Dermis blood vessel endothelial cell (primary cell): ENCODE data around the gene PAK5. TPM values are rescaled to one million over a fixed set of nuclear protein-coding genes. Genes with fewer than 3 reads are reported as not detected.
A peak's percentile ranks its signal among the peaks of the same experiment; 100 is the strongest.

Experiments used
- DNase-seq: peaks from one replicate; pipeline ENCODE4 v3.0.0; 2010
- total RNA-seq: library from RNA; depleted of rRNA; stranded (reverse); fragments of >200 nt; gene quantifications from 2 replicates; pipeline ENCODE4 v1.2.3, GENCODE V29; 2014

PAK5 gene
- total RNA-seq, result under 0.01 TPM in 1 of 2 replicates, not detected in the other

DNA sequence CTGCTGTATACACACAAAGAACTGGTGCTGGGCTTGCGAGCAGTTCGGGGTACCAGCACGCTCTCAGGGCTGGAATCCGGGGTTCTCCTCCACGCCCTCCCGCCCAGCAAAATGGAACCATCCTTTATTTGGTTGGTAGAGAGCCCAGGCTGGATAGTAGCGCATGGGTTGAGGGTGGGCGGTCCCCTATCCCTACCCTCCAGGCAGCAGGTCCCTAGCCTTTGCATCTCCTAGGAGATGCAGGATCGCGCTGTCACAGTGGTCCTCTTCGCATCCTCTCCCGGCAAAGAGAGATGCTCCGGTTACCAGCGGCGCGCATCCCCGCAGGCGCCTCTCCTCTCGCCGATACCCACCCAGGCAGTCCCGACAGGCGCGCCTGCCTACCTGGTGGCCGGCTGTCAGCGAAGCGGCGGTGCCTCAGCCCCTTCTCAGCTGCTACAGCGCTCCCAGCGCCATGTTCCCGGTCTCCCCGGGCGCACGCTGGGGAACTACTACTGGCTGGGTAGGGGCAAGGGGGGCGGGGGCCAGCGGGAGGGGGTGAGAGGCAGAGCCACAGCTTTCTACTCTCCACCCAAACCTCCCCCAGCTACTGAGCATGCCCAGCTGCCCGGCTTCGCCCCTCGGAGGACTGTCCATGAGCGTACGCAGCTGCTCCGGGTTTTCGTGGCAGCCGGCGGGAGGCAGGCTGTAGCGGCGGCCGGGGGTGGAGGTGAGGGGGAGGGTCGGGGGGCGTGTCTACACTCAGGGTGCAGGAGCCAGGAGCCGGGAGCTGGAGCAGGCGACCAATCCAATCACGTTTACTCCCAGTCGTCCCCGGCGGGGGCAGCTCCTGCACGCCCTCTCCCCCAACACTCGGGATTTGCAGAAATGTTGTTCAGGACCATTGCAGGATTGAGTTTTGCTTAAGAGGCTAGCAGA lies at the start of gene PAK5:
Gene PAK5, minus strand, starts transcription at position 699 of the 918 bp plus-strand sequence. CDS start 194,748 bp downstream, outside the sequence.
- peak; percentile 45 for DNase-seq

DNA sequence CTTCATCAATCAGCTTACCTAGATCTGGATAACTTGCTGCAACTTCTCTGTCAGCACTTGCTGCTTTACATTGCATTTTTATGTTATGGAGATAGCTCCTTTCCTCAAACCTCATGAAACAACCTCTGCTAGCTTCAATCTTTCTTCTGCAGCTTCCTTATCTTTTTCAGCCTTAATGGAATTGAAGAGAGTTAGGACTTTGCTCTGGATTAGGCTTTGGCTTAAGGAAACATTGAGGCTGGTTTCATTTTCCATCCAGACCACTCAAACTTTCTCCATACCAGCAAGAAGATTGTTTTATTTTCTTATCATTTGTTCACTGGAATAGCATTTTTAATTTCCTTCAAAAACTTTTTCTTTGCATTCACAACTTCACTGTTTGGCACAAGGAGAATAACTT lies 48.8 kb upstream of the PAK5 start:
- DNase-seq, result no peak

DNA sequence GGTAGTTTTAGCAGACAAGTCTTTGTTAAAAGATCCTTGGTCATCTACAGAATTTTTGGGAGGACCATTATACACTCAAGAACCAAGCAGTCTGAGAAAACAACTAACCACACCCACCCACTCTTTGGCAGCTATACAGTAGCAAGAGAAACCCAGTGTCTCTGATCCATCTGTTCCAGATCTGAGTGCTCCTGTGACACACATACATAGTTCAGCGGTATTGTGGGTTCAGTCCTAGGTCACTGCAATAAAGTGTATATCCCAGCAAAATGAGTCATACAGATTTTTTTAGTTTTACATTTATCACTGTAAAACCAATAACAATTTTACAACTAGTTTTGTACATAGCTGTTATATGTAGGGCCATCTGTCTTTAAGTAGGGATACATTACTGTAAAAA lies 47.4 kb upstream of the PAK5 start:
- no peak for DNase-seq

DNA sequence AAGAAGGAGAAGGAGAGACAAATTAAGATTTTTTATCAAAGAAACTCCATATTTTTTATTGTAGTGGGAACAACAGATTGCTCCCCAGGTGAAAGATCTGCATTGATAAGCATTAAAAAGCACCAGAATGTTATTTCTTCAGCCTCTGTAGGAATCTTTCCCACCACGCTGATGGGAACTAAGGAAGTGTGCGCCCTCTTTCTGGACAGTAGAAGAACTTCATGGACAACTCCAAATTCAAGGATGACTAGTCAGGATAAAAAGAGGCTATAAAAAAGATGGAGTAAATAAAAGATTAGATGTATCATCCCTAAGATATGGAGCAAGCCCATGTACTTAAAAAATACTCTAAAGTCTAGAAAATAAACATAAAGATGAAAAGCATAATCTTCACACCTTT lies 45.8 kb upstream of the PAK5 start:
- no peak for DNase-seq

DNA sequence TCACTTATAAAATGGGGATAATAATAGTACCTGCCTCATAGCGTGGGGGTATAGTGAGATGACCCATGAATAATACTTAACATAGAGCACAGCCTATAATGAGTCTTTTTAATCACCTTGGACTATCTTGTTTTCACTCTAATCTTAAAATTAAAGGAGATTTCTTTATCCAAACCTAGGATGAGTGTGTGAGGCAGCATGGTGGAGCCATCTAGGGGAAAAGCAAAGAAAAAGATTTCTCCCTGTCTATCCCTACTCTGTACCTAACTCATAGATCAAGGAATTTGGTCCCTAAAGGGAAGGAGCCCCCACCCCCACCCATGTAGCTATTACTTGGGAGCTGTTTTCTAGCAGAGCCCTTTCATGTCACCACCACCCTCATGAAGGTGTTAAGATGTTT lies 45.2 kb upstream of the PAK5 start:
- no peak for DNase-seq

DNA sequence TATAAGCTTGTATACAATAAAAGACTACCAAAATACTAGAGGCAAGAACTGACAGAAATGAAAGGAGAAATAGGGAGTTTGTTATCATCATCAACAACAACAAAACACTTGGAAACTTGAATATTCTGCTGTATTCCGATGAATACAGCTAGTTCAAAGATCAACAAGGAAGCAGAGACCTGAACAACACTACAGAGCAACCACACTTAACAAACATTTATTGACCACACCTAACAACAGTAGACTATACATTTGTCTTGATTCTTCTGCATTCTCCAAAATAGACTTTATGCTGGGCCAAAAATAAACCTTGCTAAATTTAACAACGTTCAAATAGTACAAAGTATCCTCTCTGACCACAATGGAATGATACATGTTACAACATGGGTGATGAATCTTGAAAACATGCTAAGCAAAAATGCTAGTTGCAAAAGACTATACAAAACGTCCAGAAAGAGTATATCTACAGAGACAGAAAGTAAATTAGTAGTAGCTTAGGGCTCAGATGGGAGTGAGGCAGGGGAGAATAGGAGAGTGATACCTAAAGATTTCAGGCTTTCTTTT lies 39.1 kb upstream of the PAK5 start:
- no peak for DNase-seq

DNA sequence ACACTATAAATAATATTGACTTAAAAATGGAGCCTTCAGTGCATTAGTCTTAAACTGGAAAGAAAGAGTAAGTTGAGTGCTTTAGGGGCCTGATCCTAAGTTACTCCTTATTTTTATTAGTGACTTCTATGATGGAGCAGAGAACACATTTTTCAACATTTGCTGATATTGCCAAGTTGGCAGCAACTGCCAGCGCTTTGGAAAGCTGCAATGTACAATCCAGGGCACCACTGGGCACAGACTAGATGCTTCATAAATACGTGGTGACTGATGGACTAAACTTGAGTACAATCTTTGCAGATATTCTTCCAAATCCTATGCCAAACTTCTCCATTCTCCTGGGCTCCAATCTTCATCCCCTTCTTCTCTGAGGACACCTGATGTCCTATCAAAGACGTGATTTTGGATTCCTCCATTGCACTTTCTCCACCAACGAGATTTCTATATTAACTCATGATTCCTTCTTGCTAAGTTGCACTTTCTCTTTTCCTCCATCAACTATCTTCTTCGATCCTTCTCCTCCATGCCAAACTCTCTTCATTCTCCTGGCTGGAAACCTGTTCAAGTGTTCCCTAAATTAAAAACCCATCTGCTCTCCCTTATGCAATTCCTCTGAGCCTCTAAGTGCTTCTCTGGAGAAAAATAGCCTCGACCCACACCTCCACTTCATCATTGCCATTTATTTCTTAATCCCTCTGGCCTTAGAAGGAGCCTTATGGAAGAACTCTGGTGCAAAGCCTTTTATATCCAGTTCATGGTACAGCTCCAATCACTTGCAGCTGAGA lies 28.5 kb upstream of the PAK5 start:
- no peak for DNase-seq

DNA sequence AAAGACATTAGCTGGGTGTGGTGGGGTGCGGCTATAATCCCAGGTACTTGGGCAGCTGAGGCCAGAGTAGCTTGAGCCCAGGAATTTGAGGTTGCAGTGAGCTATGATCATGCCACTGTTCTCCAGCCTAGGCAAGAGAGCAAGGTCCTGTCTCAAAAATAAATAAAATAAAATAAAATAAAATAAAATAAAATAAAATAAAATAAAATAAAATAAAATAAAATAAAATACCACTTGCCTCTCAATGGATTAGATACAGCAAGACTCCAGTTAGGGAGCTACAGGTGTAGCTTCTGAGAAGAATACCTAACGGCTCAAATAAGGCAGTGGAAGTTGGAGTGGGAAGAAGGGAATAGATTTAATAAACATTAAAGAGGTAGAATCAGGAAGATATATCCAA lies 13.7 kb upstream of the PAK5 start:
- DNase-seq, result no peak

DNA sequence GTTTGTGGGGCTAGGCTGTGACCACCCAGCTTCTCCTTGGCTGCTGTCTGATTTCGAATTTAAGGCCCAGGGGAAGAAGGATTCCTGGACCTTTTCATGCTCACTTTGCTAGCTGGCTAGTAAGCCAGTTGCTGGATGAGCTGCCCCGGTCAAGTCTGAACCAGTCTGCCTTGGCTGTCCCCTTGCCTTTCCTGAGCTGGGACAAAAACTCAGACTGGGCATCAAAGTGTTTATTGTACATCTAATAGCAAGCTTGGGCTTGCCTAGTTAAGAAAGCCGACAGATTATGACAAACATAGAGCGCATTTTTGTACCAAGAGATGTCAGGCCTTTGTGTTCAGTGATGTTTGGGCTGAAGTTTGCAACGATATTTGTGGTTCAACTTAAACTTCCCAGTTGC lies 750 bp upstream of the PAK5 start:
- DNase-seq, result no peak

DNA sequence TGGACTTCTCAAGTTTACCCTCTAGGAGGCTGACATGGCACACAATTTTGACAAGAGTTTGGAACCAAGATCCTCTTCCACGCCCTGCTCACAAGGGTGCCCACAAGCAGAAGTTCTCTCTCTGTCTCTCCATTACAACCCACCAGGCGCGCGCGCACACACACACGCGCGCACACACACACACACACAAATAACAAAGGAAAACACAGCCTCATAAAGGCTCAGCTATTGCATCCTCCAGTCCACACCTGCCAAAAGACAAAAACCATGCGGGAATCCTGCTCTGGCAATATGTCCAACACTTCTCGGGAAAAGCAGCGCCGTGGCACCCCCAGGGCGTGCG lies 870 bp downstream of the PAK5 start:
- no peak for DNase-seq

DNA sequence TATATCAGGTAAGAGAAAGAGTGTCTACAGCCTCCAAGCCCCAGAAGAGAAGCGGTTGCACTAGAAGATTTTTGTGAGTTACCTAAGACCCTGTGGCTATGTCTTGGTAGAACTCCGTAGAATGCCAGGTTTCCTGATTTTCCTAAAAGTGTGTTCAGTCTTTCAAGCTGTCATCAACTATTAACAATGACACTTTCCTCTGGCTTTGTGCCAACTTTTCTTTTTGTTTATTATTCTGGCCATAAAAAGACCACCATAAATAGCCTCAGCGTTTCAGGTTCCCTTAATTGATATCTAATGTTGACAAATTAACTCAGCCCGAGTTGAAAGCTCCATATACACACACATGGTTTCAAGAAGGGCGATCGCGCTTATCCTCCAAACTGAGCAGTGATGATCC lies 1.2 kb downstream of the PAK5 start:
- DNase-seq, result peak; percentile 2

DNA sequence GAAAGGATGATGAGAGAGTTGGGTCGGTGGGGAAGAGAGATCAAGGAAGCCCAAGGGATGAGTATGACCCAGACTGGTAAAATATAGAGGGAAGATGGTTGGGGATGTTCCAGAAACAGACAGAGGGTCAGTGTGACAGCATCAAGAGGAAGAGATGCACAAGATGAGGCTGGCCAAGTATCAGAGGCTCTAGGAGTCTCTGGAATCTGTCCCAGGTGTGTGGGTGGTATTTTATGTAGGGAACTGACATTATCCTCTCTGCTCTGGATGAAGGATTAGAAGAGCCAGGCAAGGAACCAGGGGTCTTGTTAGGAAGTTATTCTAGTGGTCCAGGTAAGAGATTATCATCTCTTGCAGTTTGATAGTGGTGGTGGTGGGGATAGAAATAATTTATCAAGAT lies 3.6 kb downstream of the PAK5 start:
- DNase-seq, result no peak

DNA sequence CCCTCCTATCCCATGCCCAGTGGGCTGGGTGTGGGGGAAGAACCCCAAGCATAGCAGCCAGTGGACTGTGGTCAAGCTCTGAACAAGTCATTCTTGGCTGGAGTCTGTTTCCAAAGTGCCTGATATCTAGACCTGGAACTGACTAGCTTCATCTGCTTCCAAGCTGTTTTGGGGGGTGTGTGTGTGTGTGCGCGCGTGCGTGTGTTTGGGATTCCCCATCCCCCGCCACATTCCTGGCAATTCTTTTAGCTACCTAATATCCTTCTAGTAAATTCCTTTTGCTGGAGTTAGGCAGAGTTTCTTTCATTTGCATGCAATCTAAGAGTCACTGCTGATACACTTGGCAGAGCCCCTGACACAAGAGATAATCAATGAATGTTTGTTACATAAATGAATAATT lies 7.8 kb downstream of the PAK5 start:
- DNase-seq, result no peak

DNA sequence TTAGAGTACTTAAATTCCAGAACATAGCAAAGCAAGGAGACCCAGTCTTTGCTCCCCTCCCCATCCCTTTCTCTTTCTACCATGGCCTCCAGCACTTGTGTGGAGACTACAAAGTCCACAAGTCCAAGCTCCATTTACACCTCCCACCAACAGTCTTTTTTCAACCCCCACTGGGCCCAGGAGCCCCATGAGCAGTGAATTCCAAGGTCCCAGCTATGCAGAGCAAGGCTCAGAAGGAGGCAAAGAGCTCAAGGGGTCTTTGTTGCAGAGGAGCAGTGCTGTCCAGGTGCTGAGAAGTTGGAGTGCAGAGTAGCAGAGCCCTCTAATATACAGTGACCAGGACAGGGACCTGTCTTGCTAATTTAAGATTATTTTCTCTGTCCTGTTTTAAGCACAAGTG lies 9.0 kb downstream of the PAK5 start:
- no peak for DNase-seq

DNA sequence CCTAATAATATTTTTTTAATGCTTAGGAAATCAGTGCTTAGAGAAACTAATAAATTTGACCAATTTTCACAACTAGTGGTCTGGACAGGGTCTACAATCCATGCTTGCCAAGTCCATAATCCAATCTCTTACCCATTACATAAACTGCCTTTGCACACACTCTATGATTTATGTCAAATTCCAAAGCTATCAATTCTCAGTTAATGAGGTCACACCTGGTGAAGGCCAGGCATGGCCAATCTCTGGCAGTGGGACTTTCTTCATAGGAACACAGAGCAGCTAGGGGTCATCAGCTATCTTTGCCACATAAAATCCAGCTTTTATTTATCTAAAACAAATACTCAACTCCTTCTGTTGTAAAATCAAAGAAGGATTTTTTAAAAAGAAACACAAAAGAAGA lies 21.2 kb downstream of the PAK5 start:
- no peak for DNase-seq

DNA sequence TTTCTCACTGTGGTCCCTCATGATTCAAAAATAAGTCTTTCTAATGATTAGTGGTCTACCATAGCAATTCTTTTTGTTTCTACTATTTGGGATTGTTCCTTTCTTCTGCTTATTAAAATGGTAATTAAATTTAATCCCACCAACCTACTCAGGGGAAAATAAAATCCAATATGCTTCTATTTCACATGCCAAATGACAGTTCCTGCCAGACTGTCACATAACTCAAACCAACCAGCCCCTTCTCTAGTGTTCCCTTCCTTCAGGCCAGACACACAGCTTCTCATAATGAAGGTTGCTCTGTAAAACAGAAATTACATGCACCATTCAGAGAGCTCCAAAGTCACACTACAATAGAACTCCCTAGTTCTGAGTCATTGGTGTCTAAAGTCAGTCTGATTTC lies 23.2 kb downstream of the PAK5 start:
- DNase-seq, result no peak

DNA sequence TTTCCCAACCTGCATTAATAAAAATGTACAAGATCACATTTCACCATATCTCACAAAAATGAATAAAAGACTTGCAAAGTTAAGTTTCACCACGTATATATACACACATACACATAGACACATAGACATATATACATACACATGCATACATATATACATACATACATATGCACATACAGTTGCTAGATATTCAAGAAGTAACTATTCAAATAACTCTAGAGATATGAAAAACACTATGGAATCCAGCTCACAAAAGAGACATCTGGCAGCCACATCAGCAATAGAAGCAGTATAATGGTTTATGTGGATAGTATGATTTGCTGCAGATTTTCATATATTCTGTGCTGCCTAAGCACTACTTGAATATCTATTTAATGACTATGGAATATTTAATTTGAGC lies 28.1 kb downstream of the PAK5 start:
- DNase-seq, result no peak

DNA sequence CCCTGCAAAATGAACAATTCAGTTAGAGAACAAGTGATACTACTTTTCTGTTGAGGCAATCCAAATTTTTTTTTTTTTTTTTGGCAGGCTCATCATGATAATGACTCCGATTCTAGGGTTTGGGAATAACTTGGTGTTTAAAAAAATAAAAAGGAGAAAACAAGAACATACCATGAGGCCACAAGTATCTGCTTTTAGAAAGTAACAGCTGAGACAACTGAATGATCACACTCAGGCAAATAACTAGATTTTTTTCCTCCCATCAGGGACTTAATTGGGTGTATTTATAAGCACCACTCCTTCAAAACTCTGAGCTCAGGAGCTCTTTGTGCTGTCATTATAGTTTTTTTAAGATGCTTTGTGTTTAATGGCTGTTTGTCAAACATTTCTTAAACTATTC lies 29.6 kb downstream of the PAK5 start:
- no peak for DNase-seq

DNA sequence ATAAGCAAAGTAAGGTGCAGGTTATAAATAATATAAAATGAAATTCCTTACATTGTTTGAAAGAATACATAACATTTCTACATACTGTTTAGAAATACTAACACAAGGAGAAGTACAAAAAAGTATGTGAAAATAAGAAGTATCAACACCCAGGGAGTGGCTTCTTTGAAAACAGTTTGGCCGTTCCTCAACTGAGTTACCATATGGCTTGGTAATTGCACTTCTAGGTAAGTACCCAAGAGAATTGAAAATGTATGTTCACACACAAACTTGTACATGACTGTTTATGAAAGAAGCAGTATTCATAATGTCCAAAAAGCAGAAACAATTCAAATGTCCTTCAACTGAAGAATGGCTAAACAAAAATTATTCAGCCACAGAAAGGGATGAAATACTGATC lies 30.7 kb downstream of the PAK5 start:
- no peak for DNase-seq

DNA sequence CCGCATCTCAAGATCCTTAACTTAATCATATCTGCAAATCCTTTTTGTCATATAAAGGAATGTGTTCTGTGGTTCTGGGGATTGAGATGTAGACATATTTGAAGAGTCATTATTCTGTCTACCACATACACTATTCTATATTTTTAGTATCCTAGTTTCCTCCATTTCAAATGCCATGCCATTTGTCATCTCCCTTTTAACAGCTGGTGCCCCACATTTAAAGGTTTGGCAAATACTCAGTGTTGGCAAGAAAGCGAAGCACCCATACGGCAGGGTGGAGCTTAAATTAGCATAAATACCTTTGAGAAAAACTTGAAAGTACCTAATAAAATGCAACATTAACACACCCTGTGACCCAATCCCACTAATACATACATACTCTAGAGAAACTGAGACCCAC lies 31.7 kb downstream of the PAK5 start:
- DNase-seq, result no peak

DNA sequence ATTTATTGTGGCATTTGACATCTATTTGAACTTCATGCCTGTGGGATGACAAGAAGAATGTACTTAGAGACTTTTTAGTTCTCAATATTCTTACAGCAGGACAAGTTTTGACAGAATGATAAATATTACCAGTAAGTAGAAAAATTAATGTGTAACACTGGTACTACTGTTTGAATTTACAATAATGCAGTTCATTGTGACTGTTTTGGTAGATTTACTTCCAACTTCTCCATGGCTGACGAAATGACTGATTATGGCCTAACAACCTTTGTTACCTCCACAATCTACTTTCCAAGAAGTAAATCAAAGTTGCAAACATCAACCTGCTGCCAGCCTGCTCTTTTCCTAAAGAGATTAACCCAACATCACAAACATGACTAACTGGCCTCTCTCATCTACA lies 38.5 kb downstream of the PAK5 start:
- DNase-seq, result no peak

DNA sequence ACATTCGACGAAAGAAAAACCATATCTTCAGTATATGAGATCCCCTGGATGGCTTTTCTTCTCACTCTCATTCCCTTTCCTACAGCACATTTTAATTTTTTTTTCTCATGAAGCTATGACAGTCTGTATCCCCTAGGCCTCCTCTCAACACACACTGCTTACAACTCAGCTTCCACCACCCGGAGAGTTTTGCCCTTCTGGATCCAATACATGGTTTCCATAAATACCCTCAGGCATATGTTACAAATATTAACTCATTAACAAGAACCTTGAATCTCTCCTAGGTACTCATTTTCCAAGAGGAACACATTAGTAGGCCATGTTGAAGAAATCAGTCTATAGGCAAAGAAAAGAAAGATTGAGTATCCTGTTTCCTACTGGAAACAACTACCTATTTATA lies 44.0 kb downstream of the PAK5 start:
- DNase-seq, result no peak

DNA sequence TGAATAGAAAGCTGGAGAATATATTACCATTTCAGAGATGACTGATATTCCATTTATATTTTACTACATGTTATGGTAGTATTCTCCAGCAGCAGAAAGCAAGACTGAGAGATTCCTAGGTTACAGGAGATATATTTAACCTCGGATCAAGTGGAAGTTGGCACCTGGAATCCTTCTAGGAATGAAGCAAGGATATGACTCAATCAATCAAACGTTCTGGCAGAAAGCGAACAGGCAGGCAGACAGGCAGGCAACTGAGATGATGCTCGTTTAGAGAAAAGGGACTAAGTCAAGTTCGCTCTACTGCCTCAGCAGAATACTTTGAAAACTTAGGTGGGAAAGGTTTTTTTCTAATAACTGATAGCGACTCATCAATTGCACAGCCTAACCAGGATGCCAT lies 46.2 kb downstream of the PAK5 start:
- DNase-seq, result no peak

DNA sequence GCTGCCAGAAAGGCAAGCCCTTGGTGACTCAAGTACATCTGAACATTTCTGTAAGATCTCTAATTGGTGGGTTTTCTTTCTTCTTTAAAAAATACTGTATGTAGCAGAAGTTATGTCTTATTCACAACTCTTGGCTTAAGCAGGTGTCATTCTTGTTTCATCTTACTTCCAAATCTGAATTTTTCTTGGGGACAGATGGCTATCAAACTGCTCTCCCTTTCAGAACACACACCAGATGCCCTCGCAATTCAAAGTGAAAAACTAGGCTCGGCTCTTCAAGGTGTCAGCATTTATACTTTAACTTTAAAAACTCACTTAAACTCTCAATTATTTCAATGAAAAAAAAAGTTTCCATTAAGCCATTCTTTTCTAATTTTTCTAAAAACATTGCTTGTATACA lies 49.7 kb downstream of the PAK5 start:
- DNase-seq, result no peak
